ENCODE measurements around the gene RCOR1. TPM values are rescaled to one million over a fixed set of nuclear protein-coding genes. Genes with fewer than 3 reads are reported as not detected.

The RCOR1 gene
- total RNA-seq (2021; fragmentation: NEBNext Ultra II Directional; extraction: Animal tissue kit (Norgen Biotek cat#: 25700)) (23.1 and 26.3 TPM in 2 replicates), polyA plus RNA-seq (2011; rRNA removed) (8.6 and 12.3 TPM in 2 replicates), polyA minus RNA-seq (2011; rRNA and poly(A)+ RNA removed) (18.2 and 19.2 TPM in 2 replicates)
- 9.7 TPM for polyA plus RNA-seq (2011; cell fraction: cytosol; rRNA removed)
- 8.9 TPM for polyA plus RNA-seq (2011; cell fraction: nucleus; rRNA removed)
- polyA plus RNA-seq (2012, experiment 1 of 2), result 10.0 to 14.7 TPM (median 12.8 TPM) in 4 replicates
- 2.3 TPM for polyA plus RNA-seq (2012, experiment 2 of 2)
- polyA plus RNA-seq (2013, experiment 1 of 2), result 11.1 TPM
- 11.7 TPM for polyA plus RNA-seq (2013, experiment 2 of 2)
- 14.6 TPM for polyA minus RNA-seq (2011; cell fraction: cytosol; rRNA and poly(A)+ RNA removed)
- 19.4 TPM for polyA minus RNA-seq (2011; cell fraction: nucleus; rRNA and poly(A)+ RNA removed)
- long read RNA-seq, experiment 1, full-length matches to known transcripts, result 4 of 23 reads
- long read RNA-seq, experiment 1, partial matches to known transcripts, result 5 of 23 reads
- long read RNA-seq, experiment 1, other reads (novel, unspliced or antisense), result 14 of 23 reads
- long read RNA-seq, experiment 2, partial matches to known transcripts, result 0 of 5 reads
- long read RNA-seq, experiment 2, other reads (novel, unspliced or antisense), result 5 of 5 reads

DNA sequence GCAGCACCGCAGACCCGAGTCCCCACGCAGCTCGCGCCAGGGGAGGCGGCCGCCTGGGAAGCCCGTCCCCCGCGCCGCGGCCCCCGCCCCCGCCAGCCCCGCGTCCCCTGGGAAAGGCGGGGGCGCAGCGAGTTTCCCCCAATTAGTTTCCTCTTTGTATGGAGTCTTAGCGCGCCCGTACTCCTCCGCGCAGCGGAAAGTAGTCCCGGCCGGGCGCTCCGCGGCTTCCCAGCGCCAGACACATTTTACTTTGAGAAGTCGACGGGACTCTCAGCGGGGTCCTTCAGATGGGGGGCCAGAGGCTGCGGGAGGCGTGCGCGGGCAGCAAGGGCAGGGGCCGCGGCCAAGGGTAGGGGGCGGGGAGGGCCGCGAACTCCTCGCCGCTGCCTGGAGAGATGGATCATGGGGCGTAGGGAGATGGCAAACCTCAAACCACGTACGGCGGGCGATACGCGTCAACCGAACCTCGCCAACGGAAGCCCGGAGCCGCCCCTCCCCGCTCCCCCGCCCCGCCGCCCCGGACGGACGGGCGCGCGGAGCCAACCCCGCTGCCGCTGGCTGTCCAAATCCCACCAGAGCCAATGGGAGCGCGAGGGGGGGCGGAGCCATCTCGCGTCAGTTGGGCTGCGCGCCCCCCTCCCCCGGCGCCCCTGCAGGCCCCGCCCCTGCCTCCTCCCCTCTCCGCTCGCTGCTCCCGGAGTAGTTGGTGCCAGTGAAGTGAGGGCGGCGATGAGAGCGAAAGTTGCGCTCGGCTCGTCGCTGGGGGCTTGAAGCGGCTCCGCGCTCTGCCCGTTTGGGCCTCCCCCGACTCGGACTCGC lies at the start of gene RCOR1:
Gene RCOR1 (plus strand): TSS at position 706 of the 819 bp plus-strand sequence. CDS start 238 bp downstream, outside the sequence.
- Histone ChIP-seq H3K14ac (ENCODE audit: insufficient read length) (no peak within 1 kb of the TSS), H3K4ac (replicated peaks; ENCODE audit: insufficient read length, low read depth, low read length) (no peak within 1 kb of the TSS), H4K20me1 (replicated peaks in 1 of 2; ENCODE audit: control insufficient read depth in 1 of 2, insufficient read depth in 2 of 2, low read length in 2 of 2) (peaks cover 0 to 3% of the 10 kb centered on the region in 2 experiments), H3K79me1 (ENCODE audit: low read depth, low read length) (no peaks in the 10 kb centered on the region), H2BK12ac (ENCODE audit: low read depth, low read length) (no peak within 1 kb of the TSS), H3K23me2 (ENCODE audit: low read depth, low read length) (peaks cover 2% of the 10 kb centered on the region; the same call in 1 of the 2 replicates), H3K9me3 (ENCODE audit: insufficient read depth in 2 of 2, low read depth in 1 of 2, low read length in 1 of 2) (no peaks in the 10 kb centered on the region), H3K27ac (ENCODE audit: low read depth, low read length) (peak within 1 kb of the TSS; percentile 87; the same call in 1 of the 2 replicates), H3K4me2 (ENCODE audit: insufficient read depth in 1 of 2, low read depth in 2 of 2, low read length in 2 of 2) (peak within 1 kb of the TSS; percentile 69 to 92), H4K5ac (ENCODE audit: insufficient read length, low read depth, low read length) (peak within 1 kb of the TSS; percentile 76), H2AK5ac (ENCODE audit: low read depth, low read length) (no peak within 1 kb of the TSS), H2BK5ac (ENCODE audit: low read depth, low read length) (peak within 1 kb of the TSS; percentile 75; the same call in 1 of the 2 replicates), H3K18ac (ENCODE audit: extremely low read depth, low read length) (peak within 1 kb of the TSS; percentile 87), H3K36me3 (ENCODE audit: control insufficient read depth in 2 of 4, insufficient read depth in 4 of 4, low read length in 3 of 4) (no peaks in the 10 kb centered on the region; a peak in 1 of 8 replicates), H2BK120ac (replicated peaks; ENCODE audit: low read depth, low read length) (no peak within 1 kb of the TSS), H2BK20ac (ENCODE audit: low read length) (no peak within 1 kb of the TSS), H4K91ac (replicated peaks; ENCODE audit: insufficient read length, low read length) (peak within 1 kb of the TSS; percentile 75), H3K4me3 (ENCODE audit: extremely low read depth in 1 of 4, insufficient read depth in 2 of 4, low read depth in 3 of 4, low read length in 4 of 4) (peak within 1 kb of the TSS; percentile 77 to 96 (median 80)), H3K23ac (ENCODE audit: insufficient read length) (no peak within 1 kb of the TSS), H3K27me3 (replicated peaks in 1 of 4; ENCODE audit: control insufficient read depth in 3 of 4, extremely low read depth in 1 of 4, insufficient read depth in 3 of 4, low read length in 3 of 4) (no peaks in the 10 kb centered on the region), H3K56ac (replicated peaks; ENCODE audit: insufficient read length, low read depth, low read length) (peak within 1 kb of the TSS; percentile 64), H3K9ac (replicated peaks in 1 of 4; ENCODE audit: extremely low read depth in 1 of 4, low read depth in 3 of 4, low read length in 3 of 4) (peak within 1 kb of the TSS; percentile 74 to 87 (median 80)), H3K79me2 (ENCODE audit: control insufficient read depth in 1 of 2, insufficient read depth in 2 of 2, low read length in 2 of 2) (peaks cover 5 to 35% of the 10 kb centered on the region in 2 experiments), H3K4me1 (replicated peaks in 1 of 4; ENCODE audit: control insufficient read depth in 3 of 4, insufficient read depth in 4 of 4, low read length in 3 of 4) (peaks cover 3 to 21% (median 10%) of the 10 kb centered on the region in 4 experiments; a peak in 6 of 7 replicates), H4K8ac (ENCODE audit: extremely low read depth, insufficient read depth, low read length) (peak within 1 kb of the TSS; percentile 91), H2AFZ (ENCODE audit: low read length) (no peak within 1 kb of the TSS), H2BK15ac (ENCODE audit: low read length) (0 out of 2 replicates have a peak within 1 kb of the TSS, but pooled peaks have one; percentile 81)
- POLR2A ChIA-PET (ENCODE audit: partially characterized antibody), result interaction anchor here (0.8 to 1.7 kb wide), 10 partner anchors 12 to 88 kb away, joined by 3 to 9 read pairs (median 4); no protein-coding TSS in a partner anchor
- WGBS, 2 experiments (ENCODE audit: extremely low coverage in 1 of 2, insufficient coverage in 1 of 2, insufficient read length in 1 of 2, insufficient replicate concordance in 2 of 2, low coverage in 1 of 2, low lambda C conversion rate in 2 of 2, missing lambda C conversion rate in 1 of 2), result 2% methylated on average over 16 of the region's 96 CpGs; no CpG with 5 or more reads in 1 of the 2 experiments
- FAIRE-seq (no peak), DNase-seq (ENCODE audit: low read depth in 1 of 2, low spot score in 2 of 2) (peak; percentile 84 to 94)
- CTCF ChIA-PET (ENCODE audit: partially characterized antibody), result interaction anchor here (1.3 to 1.7 kb wide), 4 partner anchors 19 to 68 kb away, joined by 4 to 7 read pairs (median 6); no protein-coding TSS in a partner anchor
- TF ChIP-seq RXRA (IDR thresholded peaks at IDR 0.05; ENCODE audit: insufficient read depth, low read depth, low read length) (no peak), ASH2L (IDR thresholded peaks at IDR 0.05; ENCODE audit: low read length) (peak; percentile 93), ZNF274 (IDR thresholded peaks at IDR 0.05; ENCODE audit: borderline replicate concordance, extremely low read depth, low read length) (no peak), BACH1 (IDR thresholded peaks at IDR 0.05; ENCODE audit: low read length) (no peak)
- TF ChIP-seq, protein P1, sequence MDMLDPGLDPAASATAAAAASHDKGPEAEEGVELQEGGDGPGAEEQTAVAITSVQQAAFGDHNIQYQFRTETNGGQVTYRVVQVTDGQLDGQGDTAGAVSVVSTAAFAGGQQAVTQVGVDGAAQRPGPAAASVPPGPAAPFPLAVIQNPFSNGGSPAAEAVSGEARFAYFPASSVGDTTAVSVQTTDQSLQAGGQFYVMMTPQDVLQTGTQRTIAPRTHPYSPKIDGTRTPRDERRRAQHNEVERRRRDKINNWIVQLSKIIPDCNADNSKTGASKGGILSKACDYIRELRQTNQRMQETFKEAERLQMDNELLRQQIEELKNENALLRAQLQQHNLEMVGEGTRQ (IDR thresholded peaks at IDR 0.05; ENCODE audit: low read length), result no peak
- TF ChIP-seq, protein P2, sequence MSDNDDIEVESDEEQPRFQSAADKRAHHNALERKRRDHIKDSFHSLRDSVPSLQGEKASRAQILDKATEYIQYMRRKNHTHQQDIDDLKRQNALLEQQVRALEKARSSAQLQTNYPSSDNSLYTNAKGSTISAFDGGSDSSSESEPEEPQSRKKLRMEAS (IDR thresholded peaks at IDR 0.05), result peak; percentile 58
